HG03432 (cell line): ENCODE measurements around the gene SLC29A3.

Experiments used
- ATAC-seq: cut with Tn5 transposase; IDR thresholded peaks from one replicate; pipeline ENCODE4 v1.9.1; 2021; ENCODE audit warnings: mild to moderate bottlenecking, moderate library complexity; ENCODE audit not compliant: unreplicated experiment

SLC29A3 gene

DNA sequence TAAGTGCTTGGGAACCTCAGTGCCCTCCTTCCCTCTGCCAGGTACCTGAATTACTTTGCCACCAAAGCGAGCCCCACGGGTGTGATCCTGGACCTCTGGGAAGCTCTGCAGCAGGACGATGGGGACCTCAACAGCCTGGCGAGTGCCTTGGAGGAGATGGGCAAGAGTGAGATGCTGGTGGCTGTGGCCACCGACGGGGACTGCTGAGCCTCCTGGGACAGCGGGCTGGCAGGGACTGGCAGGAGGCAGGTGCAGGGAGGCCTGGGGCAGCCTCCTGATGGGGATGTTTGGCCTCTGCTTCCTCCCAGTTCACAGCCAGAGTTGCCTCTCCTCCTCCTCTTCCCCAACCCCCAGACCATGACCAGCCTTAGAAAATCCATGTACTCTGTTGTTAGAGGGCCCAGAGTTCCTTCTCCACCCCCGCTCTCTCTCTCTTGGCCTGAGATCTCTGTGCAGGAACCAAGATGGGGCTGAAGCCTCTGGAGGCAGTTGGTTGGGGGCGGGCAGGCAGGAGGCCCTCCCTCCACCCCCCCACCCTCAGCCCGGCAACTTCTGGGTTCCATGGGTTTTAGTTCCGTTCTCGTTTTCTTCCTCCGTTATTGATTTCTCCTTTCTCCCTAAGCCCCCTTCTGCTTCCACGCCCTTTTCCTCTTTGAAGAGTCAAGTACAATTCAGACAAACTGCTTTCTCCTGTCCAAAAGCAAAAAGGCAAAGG, 19.8 kb upstream of the SLC29A3 start:
- ATAC-seq, result no peak

DNA sequence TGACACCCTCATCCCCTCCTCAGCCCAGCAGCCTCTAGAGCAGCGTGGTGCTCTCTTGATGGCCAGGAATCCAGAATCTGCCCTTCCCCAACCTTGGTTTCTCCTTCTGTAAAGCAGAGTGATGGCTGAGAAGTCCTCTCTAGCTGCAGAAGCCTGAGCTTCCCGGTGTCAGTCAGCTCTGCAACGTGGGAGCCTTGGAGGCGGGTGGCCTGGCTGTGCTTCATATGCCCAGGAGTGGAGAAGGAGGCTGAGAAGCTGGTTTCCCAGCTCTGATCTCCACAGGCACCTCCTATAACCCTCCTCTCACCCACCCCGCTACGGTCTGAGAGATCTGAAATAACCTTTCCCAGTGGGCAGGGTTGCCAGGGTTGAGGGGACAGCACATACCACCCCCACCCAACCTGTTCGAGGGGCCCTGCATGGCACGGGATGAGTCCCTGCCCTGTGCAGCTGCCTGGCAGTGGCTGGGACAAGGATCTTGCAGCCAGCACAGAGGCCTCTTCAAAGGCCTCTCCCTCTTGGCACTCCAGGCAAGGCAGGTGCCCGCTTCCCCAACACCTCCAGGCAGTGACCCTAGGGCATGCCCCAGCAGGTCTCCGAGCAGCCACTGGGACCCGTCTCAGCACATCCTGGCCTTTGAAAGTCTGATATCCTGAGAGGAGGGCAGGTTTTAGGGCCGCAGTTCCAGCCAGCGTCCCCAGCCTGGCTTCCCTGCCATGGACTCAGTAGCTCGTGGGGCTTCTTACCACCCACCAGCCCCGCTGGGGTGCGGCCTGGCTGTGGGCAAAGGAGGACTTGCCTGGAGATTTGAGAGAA, 18.3 kb upstream of the SLC29A3 start:
- no peak for ATAC-seq

GRCh38 chr10:71301371-71301916, 17.6 kb upstream of the SLC29A3 start:
- ATAC-seq, result no peak

DNA sequence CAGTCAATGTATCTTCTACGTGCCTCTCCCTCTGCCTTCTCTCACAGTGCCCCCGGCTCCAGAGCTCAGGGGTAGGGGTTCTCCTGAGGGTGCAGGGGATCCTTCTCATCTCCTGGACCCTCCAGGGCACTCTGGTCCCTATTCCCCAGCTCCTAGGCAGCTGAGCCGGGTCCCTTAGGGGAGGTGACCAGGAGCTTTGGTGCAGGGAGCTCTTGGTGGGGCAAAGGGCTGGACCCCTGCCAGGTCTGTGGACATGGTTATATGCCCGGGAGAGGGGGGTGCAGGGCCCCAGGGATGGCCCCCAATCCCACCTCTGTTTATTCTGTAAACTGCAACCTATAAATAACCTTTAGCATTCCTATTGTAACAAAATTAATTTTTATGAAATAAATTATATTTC, 16.6 kb upstream of the SLC29A3 start:
- ATAC-seq, result no peak

DNA sequence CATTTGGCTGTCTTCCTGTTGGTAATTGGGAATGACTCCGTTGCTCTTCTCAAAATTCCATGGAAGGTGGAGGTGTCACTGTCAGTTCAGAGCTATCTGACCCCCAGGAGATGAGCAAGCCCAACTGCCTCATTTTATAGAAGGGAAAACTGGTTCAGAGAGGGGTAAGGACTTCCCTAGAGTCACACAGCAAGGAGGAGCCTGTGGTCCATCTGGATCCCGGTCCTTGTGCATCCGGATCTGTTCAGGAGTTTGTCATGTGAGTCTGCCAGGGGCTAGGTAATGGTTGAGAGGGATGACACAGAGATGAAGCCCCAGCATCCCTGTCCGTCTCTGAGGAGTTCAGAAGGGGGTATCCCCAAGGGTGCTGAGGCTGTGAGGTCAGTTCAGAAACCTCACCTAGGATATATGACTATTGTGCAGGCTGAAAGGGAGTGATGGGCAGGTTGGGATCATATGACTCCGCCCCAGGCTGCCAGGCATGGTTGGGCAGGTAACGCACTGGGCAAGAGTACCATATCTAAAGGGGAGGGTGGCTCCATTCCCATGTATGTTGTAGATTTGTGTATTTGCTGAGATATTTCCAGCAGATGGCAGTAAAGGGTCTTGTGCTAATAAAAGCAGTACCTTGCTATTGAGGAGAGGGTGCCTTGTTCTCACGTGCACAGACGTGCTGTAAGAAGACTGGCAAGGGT, 16.0 kb upstream of the SLC29A3 start:
- ATAC-seq, result no peak

- no peak for ATAC-seq
Measured at GRCh38 chr10:71303569-71303907, 15.5 kb upstream of the SLC29A3 start.

GRCh38 chr10:71304914-71305313, 14.1 kb upstream of the SLC29A3 start:
- ATAC-seq, result no peak

DNA sequence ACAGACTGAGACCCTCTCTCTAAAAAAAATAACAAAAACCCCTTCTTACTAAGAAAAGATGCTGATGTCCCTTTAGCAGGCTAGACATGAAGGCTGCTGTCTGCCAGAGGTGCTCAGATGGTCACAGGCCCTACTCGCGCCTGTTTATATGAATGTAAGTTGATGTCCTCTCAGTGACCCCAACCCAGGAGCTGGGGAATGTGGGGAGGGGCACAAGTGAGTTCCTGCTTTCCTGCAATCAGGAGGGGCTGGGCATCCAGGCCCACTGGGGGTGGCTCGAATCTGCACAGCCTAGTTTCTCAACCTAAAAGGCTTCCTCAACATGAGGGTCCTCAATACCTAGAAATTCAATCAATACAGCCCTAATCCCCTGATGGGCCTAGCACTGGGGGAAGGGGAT, 12.1 kb upstream of the SLC29A3 start:
- ATAC-seq, result no peak

DNA sequence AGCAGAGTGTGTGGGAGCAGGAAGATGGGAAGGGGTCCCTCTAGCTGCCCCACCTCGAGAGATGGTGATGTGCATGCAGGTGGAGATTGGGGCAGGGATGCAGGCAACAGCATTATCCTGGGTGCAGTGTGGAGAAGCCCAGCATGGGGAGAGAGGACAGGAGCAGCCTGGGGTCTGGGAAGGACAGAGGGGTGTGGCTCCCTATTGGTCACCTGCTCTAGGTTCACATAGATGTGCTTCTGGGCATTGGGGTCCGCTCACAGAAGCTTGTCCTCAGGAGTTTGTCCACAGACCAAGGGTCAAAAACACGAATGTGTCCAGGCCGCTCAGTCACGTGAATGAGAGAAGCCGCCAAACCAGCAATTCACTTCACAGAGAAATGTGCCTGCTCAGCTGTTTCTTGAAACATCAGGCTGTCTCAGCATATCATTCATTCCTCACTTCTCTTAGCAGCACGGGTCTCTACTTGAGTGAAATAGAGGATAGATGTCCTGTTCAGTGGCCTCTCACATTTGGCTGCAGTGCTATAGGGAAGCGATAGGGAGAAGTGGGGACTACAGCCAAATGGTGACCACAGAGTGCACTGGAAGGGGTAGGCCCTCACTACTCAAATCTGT, 11.5 kb upstream of the SLC29A3 start:
- ATAC-seq, result no peak

DNA sequence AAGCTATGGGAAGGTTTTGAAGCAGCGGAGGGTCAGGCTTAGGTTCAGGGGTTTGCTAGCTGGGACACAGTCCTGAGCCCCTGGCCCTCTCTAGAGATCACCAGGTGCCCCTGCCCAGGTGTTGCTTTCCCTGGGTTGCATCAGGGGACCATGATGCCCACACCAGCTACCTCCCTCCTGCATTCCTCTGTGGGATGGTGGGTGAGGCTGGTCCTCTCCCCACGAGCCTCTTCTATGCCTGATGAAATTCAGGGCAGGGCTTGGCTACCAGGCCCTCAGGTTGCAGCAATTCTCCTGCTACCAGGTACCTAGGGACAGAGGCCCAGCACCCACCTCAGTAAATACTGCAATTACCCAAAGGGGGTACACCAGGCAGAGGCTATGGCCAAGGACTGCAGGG, 10.8 kb upstream of the SLC29A3 start:
- ATAC-seq, result no peak

DNA sequence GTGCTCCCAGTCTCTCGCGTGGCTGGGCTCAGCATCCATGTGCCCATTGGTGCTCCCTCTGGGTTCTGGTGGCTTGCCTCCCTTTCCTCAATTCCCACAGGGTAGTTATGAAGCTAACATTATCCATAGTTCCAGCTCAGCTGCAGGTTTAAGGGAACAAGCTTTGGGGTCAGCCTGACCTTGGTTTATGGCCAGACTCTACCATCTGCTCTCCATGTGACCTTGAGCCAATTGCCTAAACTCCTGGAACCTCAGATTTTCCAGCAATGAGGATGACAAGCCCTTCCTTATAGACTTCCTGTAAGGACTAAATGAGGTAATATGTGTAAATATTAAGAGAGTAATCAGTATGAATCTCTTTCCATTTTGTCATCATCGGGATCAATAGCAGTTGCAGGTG, 10.1 kb upstream of the SLC29A3 start:
- ATAC-seq, result no peak

DNA sequence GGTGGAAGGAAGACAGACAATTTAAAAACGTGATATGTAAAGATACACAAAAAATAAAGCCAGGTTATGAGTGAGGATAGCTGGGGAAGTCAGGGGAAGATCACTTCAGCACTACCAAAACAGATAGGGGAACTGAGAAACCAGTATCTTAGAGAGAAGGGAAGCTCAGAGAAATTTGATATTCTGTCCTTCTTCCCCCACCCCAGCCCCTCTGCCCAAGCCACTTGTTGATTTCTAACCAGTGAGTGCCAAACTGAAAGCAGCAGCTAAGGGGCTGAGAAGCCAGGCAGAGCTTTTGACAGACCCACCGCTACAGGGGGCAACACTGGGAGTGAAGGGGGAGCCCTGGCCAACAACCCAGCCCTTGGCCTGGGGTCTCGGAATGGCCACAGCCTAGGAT, 9.1 kb upstream of the SLC29A3 start:
- no peak for ATAC-seq

DNA sequence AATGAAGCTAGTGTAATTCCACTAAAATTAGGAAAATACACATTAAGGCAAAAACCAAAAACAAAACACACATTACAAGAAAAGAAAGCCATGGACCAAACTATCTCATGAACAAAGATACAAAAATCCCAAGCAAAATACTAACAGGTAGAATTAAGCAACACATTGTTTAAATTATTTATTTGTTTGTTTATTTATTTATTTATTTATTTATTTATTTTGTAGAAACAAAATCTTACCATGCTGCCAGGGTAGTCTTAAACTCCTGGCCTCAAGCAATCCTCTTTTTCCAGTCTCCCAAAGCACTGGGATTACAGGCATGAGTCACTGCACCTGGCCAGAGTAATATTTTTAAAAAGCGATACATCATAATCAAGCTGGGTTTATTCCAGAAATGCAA, 6.8 kb upstream of the SLC29A3 start:
- ATAC-seq, result no peak

GRCh38 chr10:71312811-71313789, 6.0 kb upstream of the SLC29A3 start:
- no peak for ATAC-seq

- no peak for ATAC-seq
Measured at GRCh38 chr10:71314028-71314693, 4.9 kb upstream of the SLC29A3 start.

- ATAC-seq, result no peak
Measured at GRCh38 chr10:71314694-71315225, 4.3 kb upstream of the SLC29A3 start.

DNA sequence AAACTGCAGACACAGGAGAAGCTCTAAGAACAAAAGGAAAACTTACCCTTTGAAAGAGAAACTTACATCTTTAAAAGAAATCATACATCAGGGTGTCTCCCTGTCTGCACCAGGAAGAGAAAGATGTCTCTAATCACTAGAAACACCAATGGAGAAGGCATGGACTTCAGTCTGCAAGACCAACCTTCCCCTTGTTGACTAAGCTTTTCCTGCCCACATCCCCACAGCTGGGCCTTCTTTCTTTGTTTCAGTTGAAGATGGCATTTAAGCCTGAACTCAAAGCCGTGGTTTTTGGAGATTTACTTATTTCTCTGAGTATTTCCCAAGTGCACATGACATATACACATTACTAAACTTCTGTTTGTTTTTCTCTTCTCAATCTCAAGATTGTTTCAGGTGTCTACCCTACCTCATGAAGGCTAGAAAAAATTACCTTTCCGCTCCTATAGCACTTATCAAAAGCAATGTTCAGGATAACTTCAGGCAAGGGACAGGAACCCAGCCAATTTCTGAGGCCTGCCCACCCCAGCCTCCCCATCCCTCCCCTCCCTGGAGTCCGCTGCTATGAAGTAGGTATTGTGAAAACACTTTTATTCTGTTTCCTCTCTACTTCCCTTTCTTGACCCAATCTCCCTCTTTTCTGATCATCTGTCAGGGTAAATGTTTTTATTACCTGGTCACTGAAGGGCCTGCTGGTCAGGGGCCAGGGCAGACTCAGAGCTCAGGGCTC, 2.8 kb upstream of the SLC29A3 start:
- ATAC-seq, result no peak

DNA sequence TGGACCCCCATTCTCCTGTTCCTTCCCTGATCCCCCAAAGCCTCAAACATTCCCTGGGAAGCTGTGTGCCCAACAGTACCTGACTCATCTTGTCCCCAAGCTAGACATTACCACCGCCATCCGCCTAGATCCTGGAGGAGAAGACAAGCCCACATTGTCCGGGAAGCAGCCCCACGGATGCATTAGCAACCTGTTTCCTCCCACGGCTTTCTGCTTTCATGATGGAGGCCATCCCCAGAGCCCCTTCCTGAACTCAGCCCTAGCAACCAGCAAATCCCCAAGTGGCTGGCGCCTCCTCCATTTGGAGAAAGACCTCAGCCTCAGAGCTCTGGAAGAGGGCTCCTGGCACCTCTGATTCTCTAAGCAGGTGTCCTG, 2.3 kb upstream of the SLC29A3 start:
- no peak for ATAC-seq

DNA sequence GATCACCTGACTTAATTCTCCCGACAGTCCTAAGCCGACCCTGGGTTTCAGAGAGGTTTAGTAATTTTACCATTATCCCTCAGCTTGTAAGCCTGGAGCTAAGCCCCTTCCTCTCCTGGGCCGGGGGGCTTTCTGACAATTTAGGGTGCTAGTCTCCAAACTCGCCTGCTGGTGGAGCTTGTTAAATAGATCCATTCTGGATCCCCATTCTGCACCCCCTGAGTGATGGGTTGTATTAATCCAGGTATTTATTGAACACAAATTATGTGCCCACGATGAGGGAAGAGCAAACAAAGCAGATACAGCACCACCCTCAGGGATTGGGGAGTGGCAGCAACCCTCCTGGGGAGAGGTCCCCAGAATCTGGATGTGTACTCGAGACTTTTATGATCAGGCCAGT, 1.3 kb upstream of the SLC29A3 start:
- ATAC-seq, result no peak
